ENCODE results near the gene CEP170B.

CEP170B gene

DNA sequence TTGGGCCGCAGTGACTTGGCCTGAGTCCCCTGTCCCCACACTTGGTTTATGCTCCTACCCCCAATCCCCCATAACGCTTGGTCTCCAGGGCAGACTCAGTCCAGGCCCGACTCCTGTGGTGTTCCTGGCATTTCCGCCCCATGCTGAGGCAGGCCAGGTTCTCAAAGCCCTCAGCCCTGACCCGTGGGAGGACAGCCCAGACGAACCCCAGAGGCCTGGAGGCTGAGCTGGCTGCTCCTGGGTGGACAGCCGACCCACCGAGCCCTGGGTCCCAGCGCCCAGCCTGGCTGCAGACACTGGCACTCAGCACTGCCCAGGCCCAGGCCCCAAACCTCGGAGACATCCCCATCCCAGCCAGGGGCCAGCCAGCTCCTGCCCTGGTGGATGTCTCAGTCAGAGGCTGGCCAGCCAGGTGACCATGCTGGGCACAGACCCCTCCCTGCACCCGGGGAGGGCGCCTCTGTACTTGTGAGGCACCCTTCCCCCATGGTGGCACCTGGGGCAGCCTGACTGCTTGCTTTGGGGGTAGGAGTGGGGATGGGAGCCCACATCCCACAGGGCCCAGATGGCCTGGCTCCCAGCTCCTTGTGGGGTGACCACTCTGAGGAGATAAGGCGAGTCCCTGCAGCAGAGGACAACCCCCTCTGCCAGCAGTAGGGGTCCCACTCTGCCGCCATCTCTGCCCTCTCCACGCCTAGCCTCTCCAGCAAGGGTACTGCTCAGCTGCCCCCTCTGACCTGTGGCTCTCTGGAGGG is 61.0 kb downstream of the CEP170B start:
- Histone ChIP-seq H3K9ac (ENCODE audit: insufficient read length, low read depth) (no peak overlapping the region), H3K9me3 (ENCODE audit: insufficient read depth, low read length) (peaks cover 9% of the 10 kb centered on the region; the same call in 1 of the 2 replicates), H3K36me3 (ENCODE audit: insufficient read depth, insufficient read length, low read length) (no peaks in the 10 kb centered on the region), H3K4me3 (ENCODE audit: insufficient read length, low read depth) (no peak overlapping the region), H3K27me3 (ENCODE audit: insufficient read depth, insufficient read length) (no peaks in the 10 kb centered on the region), H3K4me1 (ENCODE audit: insufficient read depth, insufficient read length) (peaks cover 15% of the 10 kb centered on the region)
- no peak for TF ChIP-seq SUZ12 (IDR thresholded peaks at IDR 0.05; ENCODE audit: extremely low read depth, insufficient read depth, insufficient read length)
- no peak for TF ChIP-seq ZNF274 (IDR thresholded peaks at IDR 0.05; ENCODE audit: low read depth, low read length)
- no peak for TF ChIP-seq YY1 (IDR thresholded peaks at IDR 0.05; ENCODE audit: insufficient read depth, insufficient read length)
- no peak for DNase-seq (ENCODE audit: low read depth, low spot score)

DNA sequence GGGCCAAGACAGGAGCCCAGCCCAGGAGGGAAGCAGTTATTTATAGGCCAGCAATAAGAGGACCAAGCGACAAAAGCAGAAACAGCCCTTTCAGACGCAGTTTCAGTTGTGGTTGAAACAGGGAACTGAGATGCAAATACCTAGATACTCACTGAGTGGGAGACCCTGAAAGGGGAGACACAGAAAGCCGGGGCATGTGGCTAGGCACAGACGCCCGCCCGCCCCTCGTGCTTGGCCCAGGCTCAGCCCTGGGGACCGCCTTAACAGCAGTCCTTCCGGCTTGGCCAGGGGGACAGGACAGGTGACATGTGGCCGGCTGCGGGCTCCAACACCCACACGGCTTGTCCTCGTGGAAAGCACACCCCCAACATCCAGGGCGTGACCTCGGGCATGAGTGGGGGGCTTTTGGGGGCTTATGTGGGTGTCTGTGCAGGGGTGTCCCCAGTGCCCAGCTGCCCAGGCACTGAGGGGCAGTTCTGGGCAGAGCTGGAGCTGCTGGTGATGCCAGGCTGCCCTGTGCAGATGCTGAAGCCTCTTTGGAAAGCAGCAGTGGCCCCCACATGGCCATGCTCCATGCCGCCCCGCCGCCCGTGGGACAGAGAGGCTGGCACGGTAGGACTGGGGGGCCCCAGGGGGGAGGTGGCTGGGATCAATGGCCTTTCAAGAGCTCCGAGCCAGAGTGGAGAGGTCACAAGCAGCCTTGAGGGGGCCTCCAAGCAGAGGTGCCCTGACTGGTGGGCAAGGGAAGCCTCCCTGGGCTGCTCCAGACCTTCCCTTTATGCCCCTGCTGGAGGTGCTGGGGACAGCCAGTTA is 61.8 kb downstream of the CEP170B start:
- H3K9ac ChIP-seq (ENCODE audit: insufficient read length, low read depth) = no peak overlapping the region
- peaks cover 15% of the 10 kb centered on the region for H3K4me1 ChIP-seq (ENCODE audit: insufficient read depth, insufficient read length)

DNA sequence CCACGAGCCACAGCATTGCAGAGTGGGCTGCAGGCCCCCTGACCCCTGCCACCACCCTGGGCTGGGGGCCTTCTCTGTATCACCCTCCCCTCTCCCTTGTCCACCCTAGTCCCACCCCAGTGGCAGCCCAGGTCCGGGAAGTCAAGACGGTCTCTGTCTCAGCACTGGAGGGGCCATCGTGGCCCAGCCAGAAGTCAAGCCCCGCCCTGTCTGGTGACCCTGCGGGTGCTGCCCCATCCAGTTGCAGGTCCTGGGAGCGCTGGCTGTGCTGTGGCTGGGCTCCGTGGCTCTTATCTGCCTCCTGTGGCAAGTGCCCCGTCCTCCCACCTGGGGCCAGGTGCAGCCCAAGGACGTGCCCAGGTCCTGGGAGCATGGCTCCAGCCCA is 62.4 kb downstream of the CEP170B start:
- Histone ChIP-seq H3K27me3 (ENCODE audit: insufficient read depth, insufficient read length) (peaks cover 7% of the 10 kb centered on the region), H3K36me3 (ENCODE audit: insufficient read depth, insufficient read length, low read length) (no peaks in the 10 kb centered on the region), H3K4me1 (ENCODE audit: insufficient read depth, insufficient read length) (peaks cover 15% of the 10 kb centered on the region), H3K4me3 (ENCODE audit: insufficient read length, low read depth) (no peak overlapping the region), H3K9ac (ENCODE audit: insufficient read length, low read depth) (no peak overlapping the region), H3K9me3 (ENCODE audit: insufficient read depth, low read length) (peaks cover 9% of the 10 kb centered on the region; the same call in 1 of the 2 replicates)
- no peak for DNase-seq (ENCODE audit: low read depth, low spot score)
- TF ChIP-seq YY1 (IDR thresholded peaks at IDR 0.05; ENCODE audit: insufficient read depth, insufficient read length) = no peak

More for the DNA sequence above, 61.8 kb downstream of the CEP170B start:
- Histone ChIP-seq H3K36me3 (ENCODE audit: insufficient read depth, insufficient read length, low read length) (no peaks in the 10 kb centered on the region), H3K27me3 (ENCODE audit: insufficient read depth, insufficient read length) (peaks cover 1% of the 10 kb centered on the region), H3K4me3 (ENCODE audit: insufficient read length, low read depth) (no peak overlapping the region), H3K9me3 (ENCODE audit: insufficient read depth, low read length) (peaks cover 9% of the 10 kb centered on the region; the same call in 1 of the 2 replicates)
- TF ChIP-seq YY1 (IDR thresholded peaks at IDR 0.05; ENCODE audit: insufficient read depth, insufficient read length) = no peak
- no peak for TF ChIP-seq ZNF274 (IDR thresholded peaks at IDR 0.05; ENCODE audit: low read depth, low read length)
- no peak for TF ChIP-seq SUZ12 (IDR thresholded peaks at IDR 0.05; ENCODE audit: extremely low read depth, insufficient read depth, insufficient read length)
- DNase-seq (ENCODE audit: low read depth, low spot score) = no peak

DNA sequence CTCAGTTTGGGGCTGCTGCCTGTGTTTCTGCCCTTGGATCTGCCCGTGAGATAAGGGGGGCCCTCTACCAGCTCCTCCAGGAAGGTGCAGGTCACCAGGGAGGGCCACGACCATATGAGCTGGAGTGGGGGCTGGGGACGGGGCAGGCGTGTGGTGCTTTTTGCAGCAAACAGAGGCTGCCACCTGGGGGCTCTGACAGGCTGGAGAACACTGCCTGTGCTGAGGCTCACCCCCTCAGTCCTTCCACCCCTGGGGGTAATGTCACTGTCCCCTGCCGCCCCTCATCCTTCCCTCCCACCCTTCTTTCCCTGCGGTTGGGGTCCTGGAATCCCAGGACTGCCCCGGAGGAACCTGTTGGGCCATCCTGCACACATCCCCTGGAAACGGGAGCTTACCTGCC is 62.8 kb downstream of the CEP170B start:
- Histone ChIP-seq H3K27me3 (ENCODE audit: insufficient read depth, insufficient read length) (peaks cover 11% of the 10 kb centered on the region), H3K9me3 (ENCODE audit: insufficient read depth, low read length) (peaks cover 9% of the 10 kb centered on the region; the same call in 1 of the 2 replicates), H3K9ac (ENCODE audit: insufficient read length, low read depth) (no peak overlapping the region), H3K4me3 (ENCODE audit: insufficient read length, low read depth) (no peak overlapping the region), H3K36me3 (ENCODE audit: insufficient read depth, insufficient read length, low read length) (no peaks in the 10 kb centered on the region), H3K4me1 (ENCODE audit: insufficient read depth, insufficient read length) (peaks cover 15% of the 10 kb centered on the region)
- no peak for TF ChIP-seq SUZ12 (IDR thresholded peaks at IDR 0.05; ENCODE audit: extremely low read depth, insufficient read depth, insufficient read length)
- TF ChIP-seq ZNF274 (IDR thresholded peaks at IDR 0.05; ENCODE audit: low read depth, low read length) = no peak
- TF ChIP-seq YY1 (IDR thresholded peaks at IDR 0.05; ENCODE audit: insufficient read depth, insufficient read length) = no peak
- no peak for DNase-seq (ENCODE audit: low read depth, low spot score)

DNA sequence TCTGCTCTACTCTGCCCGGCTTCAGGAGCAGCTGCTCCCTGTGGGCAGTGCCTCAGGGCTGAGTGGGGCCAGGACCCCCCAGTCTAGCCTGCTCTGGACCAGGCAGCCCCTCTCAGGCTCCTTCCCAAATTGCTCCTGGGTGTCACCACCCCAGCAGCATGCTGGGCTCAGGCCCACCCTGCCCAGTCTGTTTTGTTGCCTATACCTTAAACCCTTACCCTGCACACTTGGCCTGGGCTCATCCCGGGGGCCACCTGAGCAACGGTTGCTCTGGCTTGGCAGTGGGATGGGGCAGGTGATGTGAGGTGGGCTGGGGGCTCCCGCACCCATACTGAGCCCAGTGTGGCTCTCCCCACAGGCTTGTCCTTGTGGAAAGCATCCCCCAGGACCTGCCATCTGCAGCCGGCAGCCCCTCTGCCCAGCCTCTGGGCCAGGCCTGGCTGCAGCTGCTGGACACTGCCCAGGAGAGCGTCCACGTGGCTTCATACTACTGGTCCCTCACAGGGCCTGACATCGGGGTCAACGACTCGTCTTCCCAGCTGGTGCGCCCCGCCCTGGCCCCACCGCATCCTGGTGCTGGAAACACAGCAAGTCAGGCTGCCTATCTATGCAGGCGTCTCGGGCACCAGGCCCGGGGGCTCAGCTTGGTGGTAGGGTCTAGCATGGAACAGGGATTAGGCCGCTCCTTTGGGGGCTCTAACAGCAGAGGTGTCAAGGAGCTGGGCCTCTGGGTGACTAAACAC is 63.5 kb downstream of the CEP170B start:
- no peak for TF ChIP-seq YY1 (IDR thresholded peaks at IDR 0.05; ENCODE audit: insufficient read depth, insufficient read length)
- TF ChIP-seq SUZ12 (IDR thresholded peaks at IDR 0.05; ENCODE audit: extremely low read depth, insufficient read depth, insufficient read length) = no peak
- no peak for TF ChIP-seq ZNF274 (IDR thresholded peaks at IDR 0.05; ENCODE audit: low read depth, low read length)
- no peak for DNase-seq (ENCODE audit: low read depth, low spot score)
- peaks cover 11% of the 10 kb centered on the region for H3K27me3 ChIP-seq (ENCODE audit: insufficient read depth, insufficient read length)
- no peak overlapping the region for H3K9ac ChIP-seq (ENCODE audit: insufficient read length, low read depth)
- H3K9me3 ChIP-seq (ENCODE audit: insufficient read depth, low read length) = peaks cover 9% of the 10 kb centered on the region; the same call in 1 of the 2 replicates
- no peaks in the 10 kb centered on the region for H3K36me3 ChIP-seq (ENCODE audit: insufficient read depth, insufficient read length, low read length)
- peaks cover 15% of the 10 kb centered on the region for H3K4me1 ChIP-seq (ENCODE audit: insufficient read depth, insufficient read length)
- no peak overlapping the region for H3K4me3 ChIP-seq (ENCODE audit: insufficient read length, low read depth)

DNA sequence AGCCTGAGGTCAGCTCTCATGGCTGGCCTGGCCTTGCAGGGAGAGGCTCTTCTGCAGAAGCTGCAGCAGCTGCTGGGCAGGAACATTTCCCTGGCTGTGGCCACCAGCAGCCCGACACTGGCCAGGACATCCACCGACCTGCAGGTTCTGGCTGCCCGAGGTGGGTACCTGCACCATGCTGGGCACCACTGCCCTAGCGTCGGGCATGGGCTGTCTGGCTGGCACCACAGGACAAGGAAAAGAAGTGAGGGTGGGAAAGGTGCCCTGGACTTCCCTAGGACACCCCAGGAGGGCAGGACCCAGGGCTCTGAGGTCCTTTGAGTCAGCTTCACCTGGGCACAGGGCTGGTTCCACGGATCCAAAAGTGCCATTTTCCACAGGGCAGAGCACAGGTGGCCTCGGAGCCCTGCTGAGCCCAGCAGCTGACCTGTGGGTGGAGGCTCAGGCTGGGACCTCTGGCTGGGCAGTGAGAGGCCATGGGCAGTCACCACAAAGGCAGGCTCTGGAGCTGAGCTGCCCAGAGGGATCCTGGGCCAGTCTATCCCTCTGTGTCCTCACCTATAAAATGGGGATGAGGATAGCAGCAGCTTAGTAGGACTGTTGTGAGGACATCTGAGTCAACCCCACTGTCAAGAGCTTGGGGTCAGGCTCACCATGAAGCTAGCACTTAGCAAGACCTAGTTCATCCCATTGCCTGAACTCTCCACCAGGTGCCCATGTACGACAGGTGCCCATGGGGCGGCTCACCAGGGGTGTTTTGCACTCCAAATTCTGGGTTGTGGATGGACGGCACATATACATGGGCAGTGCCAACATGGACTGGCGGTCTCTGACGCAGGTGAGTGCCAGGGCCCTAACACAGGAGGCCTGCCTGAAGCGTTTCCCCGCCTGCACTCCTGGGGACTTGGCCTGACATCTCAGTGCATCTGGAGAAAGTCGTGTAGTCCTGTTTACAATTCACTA is 64.5 kb downstream of the CEP170B start:
- DNase-seq (ENCODE audit: low read depth, low spot score) = no peak
- Histone ChIP-seq H3K9me3 (ENCODE audit: insufficient read depth, low read length) (no peaks in the 10 kb centered on the region), H3K4me3 (ENCODE audit: insufficient read length, low read depth) (no peak overlapping the region), H3K27me3 (ENCODE audit: insufficient read depth, insufficient read length) (peaks cover 17% of the 10 kb centered on the region), H3K4me1 (ENCODE audit: insufficient read depth, insufficient read length) (peaks cover 17% of the 10 kb centered on the region), H3K9ac (ENCODE audit: insufficient read length, low read depth) (no peak overlapping the region), H3K36me3 (ENCODE audit: insufficient read depth, insufficient read length, low read length) (no peaks in the 10 kb centered on the region)
- TF ChIP-seq YY1 (IDR thresholded peaks at IDR 0.05; ENCODE audit: insufficient read depth, insufficient read length) (no peak), SUZ12 (IDR thresholded peaks at IDR 0.05; ENCODE audit: extremely low read depth, insufficient read depth, insufficient read length) (no peak), ZNF274 (IDR thresholded peaks at IDR 0.05; ENCODE audit: low read depth, low read length) (no peak)
